Activated CD4-positive, alpha-beta T cell treated with anti-CD3 and anti-CD28 coated beads, Interleukin-2, amount 50 U/mL, for 1 hour (primary cell): ENCODE data around the gene COL26A1.
"Not testable (repeated sequence)": the region's sequence is repeated elsewhere in the genome, so short reads cannot be mapped to it uniquely, and the experiment has no call there.

Source experiments
- DNase-seq: peaks from one replicate; pipeline ENCODE4 v3.0.0-alpha.2; 2020

COL26A1 gene

DNA sequence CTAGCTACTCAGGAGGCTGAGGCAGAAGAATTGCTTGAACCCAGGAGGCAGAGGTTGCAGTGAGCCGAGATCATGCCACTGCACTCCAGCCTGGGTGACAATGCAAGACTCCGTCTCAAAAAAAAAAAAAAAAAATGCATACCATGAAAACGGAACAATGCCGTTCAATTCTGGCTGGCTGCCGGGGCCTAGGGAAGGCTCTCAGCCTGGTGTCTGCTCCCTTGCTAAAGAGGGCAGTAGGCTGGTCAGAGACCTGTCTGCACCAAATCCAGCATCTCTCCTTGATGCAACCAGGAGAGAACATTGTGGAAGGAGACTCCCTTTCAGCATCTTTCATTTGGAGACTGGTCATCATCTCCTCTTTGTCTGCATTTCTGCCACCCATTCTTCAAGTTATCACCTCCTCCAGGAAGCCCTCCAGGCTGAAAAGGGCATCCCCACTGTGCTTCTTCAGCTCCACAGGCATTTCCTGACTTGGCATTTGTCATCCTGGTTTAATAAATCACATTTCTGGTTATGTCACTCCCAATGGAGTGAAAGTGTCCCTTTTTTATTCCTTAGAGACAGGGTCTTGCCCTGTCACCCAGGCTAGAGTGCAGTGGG lies 241.8 kb downstream of the COL26A1 start:
- no peak for DNase-seq

DNA sequence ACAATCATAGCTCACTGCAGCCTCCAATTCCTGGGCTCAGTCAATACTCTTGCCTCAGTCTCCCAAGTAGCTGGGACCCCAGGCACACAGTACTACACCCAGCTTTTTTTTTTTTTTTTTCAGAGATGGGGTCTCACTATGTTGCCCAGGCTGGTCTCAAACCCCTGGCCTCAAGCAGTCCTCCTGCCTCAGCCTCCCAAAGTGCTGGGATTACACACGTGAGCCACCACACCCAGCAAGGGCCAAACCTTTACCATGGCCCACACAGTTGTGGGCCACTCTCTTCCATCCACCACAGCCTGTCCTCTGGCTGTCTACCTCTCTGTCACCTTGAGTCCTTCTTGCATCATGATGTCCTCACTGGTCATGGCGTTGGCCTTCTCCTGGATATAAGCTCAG lies 242.3 kb downstream of the COL26A1 start:
- DNase-seq, result not testable (repeated sequence)

DNA sequence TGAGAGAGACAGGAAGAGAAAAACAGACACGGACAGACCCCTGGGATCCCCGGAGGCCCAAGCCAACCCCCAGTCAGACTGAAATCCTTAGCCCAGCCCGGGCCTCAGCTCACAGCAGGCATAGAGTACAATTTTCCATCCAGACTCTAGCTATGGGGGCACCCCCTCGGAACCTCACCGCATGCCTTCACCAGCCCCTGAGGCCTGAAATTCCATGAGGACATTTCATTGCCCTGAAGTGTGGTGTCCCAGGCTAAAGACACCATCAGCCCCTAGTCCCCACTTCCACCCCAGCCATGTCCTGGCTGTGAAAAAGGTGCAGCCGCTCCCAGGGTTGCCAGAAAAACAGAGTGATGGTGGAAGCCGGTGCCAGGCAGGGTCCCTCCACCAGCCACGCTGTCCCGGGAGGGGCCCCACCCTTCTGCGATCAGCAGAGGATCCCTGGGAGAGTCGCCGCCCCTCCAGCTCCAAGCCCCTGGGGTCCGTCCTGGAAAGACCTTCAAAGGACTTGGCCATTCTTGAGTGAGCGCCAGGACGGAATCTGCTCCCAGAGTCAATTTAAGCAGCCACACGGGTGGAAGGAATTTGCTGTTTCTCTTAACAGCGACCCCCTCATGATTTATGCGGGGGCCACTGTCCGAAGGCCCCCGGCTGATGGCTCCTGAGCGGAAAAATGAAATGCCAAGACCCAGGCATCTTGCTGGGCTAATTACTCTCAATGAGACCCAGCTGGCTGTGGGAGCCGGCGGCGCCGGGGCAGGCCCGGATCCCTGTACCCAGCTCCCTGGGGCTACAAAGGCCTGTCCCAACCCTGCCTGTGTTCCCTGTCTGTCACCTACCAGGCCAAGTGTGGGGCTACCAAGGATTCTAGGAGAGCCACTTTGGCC lies 243.2 kb downstream of the COL26A1 start:
- no peak for DNase-seq

GRCh38 chr7:101606498-101606923 lies 243.8 kb downstream of the COL26A1 start:
- no peak for DNase-seq
